Adrenal gland (tissue), 12 donors: Measurements from ENCODE around the gene NFATC3. TPM values are rescaled to one million over a fixed set of nuclear protein-coding genes. Genes with fewer than 3 reads are reported as not detected.

Experiments used
- DNase-seq, 7 donors: peaks; one replicate each; pipeline ENCODE4 v3.0.0-alpha.2; 2019 to 2020
- H3K27ac ChIP-seq, 5 donors: fragments of 200-600 bp; sonication (generic) in 4 of 5; 1 replicate in 3 of 5; 2 replicates in 2 of 5; pipeline versions ENCODE4 v1.5.1 to v1.8.0; 2016 to 2020; ENCODE audit warnings: mild to moderate bottlenecking in 1 of 5
- H3K27me3 ChIP-seq: fragments of 200-600 bp; 2 replicates; pipeline ENCODE4 v1.8.0; 2021
- H3K36me3 ChIP-seq, 2 donors: fragments of 200-600 bp; replicated peaks in 1 of 2; 1 replicate in 1 of 2; 2 replicates in 1 of 2; pipeline versions ENCODE4 v1.5.1 to v1.8.0; 2018 to 2022
- H3K4me1 ChIP-seq, 2 donors: fragments of 200-600 bp; replicated peaks in 1 of 2; 1 replicate in 1 of 2; 2 replicates in 1 of 2; pipeline versions ENCODE4 v1.5.1 to v1.8.0; 2018 to 2021
- H3K4me3 ChIP-seq, 4 donors: fragments of 200-600 bp; sonication (generic) in 3 of 4; one replicate each; pipeline ENCODE4 v1.5.1; 2016 to 2018
- H3K9me3 ChIP-seq, 3 donors: fragments of 200-600 bp; sonication (generic) in 1 of 3; replicated peaks in 1 of 3; 1 replicate in 2 of 3; 2 replicates in 1 of 3; pipeline versions ENCODE4 v1.5.1 to v1.8.0; 2016 to 2021
- CTCF ChIP-seq, 6 experiments: fragments of 450-650 bp in 4 of 6; fragments of 200-600 bp in 2 of 6; sonication (generic) in 1 of 6; IDR thresholded peaks; 1 replicate in 5 of 6; 2 replicates in 1 of 6; pipeline versions ENCODE4 v1.5.1 to v1.8.0; 2016 to 2021; ENCODE audit warnings: antibody characterized with exemption in 6 of 6, mild to moderate bottlenecking in 2 of 6, moderate library complexity in 1 of 6
- POLR2A ChIP-seq, 2 donors: fragments of 450-650 bp; IDR thresholded peaks; one replicate each; pipeline ENCODE4 v1.6.1; 2017; ENCODE audit warnings: antibody characterized with exemption in 2 of 2, mild to moderate bottlenecking in 2 of 2, moderate library complexity in 1 of 2
- WGBS, 4 donors: extraction: QIAGEN DNeasy Blood & Tissue Kit in 2 of 4; methylation state at CpG; one replicate each; pipeline versions ENCODE4 v1.1.5 to v1.1.7; 2013 to 2017; 5-methylcytosine and 5-hydroxymethylcytosine counted together
- intact Hi-C, 2 donors: fragments of 100-400 bp; cut with DNase I; formaldehyde crosslinking; loops; one replicate each; pipeline versions ENCODE4 v1.14.1 to v1.15.0; 2022 to 2023
- polyA plus RNA-seq, 3 donors: library from polyadenylated mRNA; stranded (reverse); fragments of 200-250 nt in 2 of 3; fragments of 350-450 nt in 1 of 3; fragmentation: Illumina TruSeq in 1 of 3; extraction: RNeasy Lipid Tissue Mini Kit (QIAGEN cat#74804) in 1 of 3; gene quantifications; one replicate each; pipeline ENCODE4 v1.2.3, GENCODE V29; 2013 to 2014
- total RNA-seq, 9 donors: library from RNA; depleted of rRNA in 4 of 9; stranded (reverse); fragments of >200 nt in 4 of 9; fragments of 120-200 nt in 1 of 9; fragmentation: NEBNext Ultra II Directional in 1 of 9; extraction: Animal tissue kit (Norgen Biotek cat#: 25700) in 1 of 9; gene quantifications; one replicate each; pipeline versions ENCODE4 v1.1.0 to v1.2.4, GENCODE V29; 2013 to 2023
- donor health status: healthy with polysubstance abuse.
- donor health status: Bipolar disorder and iron deficiency.
- donor health status: DM: yes; HTN: yes; CAD: no.
- donor health status: DM: no; HTN: no; CAD: no.
- donor health status: DM: no; HTN: no; CAD: no.
- donor health status: DM: yes; HTN: yes; CAD: no.

NFATC3 gene
- total and polyA plus RNA-seq, 12 donors, result 6.6 to 81.2 (median 34.3) TPM

DNA sequence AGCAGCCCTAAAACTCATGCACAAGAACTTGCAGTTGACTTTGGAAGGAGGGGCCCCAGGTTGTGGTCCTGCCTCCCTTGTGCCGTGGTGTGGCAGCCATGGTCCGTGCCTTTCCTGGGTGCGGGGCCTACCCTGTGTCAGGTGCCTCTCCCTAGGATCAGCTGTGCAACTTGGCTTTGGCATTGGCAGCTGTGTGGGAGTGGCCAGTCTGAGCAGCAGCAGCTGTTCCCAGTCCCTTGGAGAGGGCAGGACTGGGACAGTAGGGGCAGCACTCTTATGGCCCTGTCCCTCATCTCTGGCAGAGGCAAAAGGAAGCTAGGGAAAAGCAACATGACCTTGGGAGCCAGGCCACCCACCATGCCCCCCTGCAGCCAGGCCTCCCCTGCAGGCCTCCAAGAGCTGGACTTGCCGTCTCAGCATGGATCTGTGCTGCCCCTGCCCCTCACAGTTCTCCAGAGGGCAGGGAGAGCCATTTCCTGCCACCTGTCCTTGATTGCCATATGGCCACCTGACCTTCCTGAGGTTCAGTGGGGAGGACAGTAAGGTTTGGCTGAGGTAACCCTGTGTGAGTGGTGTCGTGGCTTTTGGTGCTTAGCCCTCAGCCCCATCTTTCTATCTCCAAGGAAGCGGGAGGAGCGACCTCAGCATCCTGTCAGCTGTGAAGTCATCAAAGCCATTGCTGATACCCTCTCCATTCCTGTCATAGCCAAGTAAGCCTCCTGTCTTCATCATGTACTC lies 15.5 kb upstream of the NFATC3 start:
- H3K9me3 ChIP-seq, result no peaks in the 10 kb centered on the region
- TF ChIP-seq CTCF (IDR thresholded peaks at IDR 0.05) (no peak), POLR2A (IDR thresholded peaks at IDR 0.05) (no peak)
- peaks cover 0 to 15% of the 10 kb centered on the region in 2 donors for H3K36me3 ChIP-seq
- peak in 3 of 7 donors; percentile 46 to 64 (median 63) for DNase-seq
- WGBS, 4 donors, result 68 to 84% (median 83%) methylated on average over 7 of the region's 7 CpGs; no CpG with 5 or more reads in 1 of the 4 donors
- peaks cover 15 to 46% of the 10 kb centered on the region in 2 donors for H3K4me1 ChIP-seq
- H3K27ac ChIP-seq, result peak overlapping the region in 2 of 5 donors; percentile 13 to 78
- no peak overlapping the region for H3K4me3 ChIP-seq
- intact Hi-C loops, result no loop called here
- no peaks in the 10 kb centered on the region for H3K27me3 ChIP-seq

- peaks cover 0 to 17% of the 10 kb centered on the region in 2 donors for H3K36me3 ChIP-seq
- no peak for DNase-seq
Measured at GRCh38 chr16:68070249-68070730, 14.9 kb upstream of the NFATC3 start.

DNA sequence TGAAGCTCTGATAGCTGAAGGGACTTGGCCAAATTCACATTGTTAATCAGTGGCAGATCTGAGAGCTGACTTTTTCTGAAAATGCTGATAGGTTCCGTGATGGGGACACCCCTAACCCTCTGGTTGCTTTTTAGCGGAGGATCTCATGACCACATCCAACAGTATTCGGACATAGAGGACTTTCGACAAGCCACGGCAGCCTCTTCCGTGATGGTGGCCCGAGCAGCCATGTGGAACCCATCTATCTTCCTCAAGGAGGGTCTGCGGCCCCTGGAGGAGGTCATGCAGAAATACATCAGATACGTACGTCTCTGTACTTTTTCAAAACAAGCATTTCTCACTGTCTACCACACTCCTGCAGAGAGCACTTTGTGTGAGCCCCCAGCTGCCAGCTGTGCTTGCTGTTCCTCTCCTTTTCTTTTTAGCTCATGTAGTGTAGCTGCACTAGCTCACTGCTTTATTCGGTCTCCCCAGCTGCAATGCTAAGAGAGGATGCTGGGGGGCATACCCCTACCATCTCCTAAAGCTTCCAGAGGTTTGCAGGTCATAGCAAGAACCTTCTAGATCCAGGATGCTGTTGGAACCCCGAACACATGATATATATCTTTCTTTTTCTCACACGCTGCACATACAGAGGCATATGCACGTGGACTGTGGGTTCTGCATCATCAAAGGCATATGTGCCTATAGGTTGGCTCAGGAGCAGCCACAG lies 14.2 kb upstream of the NFATC3 start:
- Histone ChIP-seq H3K27me3 (no peaks in the 10 kb centered on the region), H3K36me3 (peaks cover 0 to 21% of the 10 kb centered on the region in 2 donors), H3K9me3 (no peaks in the 10 kb centered on the region), H3K4me3 (no peak overlapping the region), H3K27ac (peak overlapping the region in 2 of 5 donors; percentile 13 to 78), H3K4me1 (peaks cover 15 to 39% of the 10 kb centered on the region in 2 donors)
- 86 to 90% (median 88%) methylated on average over 14 of the region's 14 CpGs for WGBS, 4 donors
- TF ChIP-seq POLR2A (IDR thresholded peaks at IDR 0.05), result no peak
- no peak for TF ChIP-seq CTCF (IDR thresholded peaks at IDR 0.05)
- no peak for DNase-seq
- intact Hi-C loops, result no loop called here

More at GRCh38 chr16:68070249-68070730, 14.9 kb upstream of the NFATC3 start:
- H3K4me1 ChIP-seq, result peaks cover 15 to 40% of the 10 kb centered on the region in 2 donors
- peak overlapping the region in 2 of 5 donors; percentile 13 to 78 for H3K27ac ChIP-seq
- H3K9me3 ChIP-seq, result no peaks in the 10 kb centered on the region
- TF ChIP-seq CTCF (IDR thresholded peaks at IDR 0.05) (no peak), POLR2A (IDR thresholded peaks at IDR 0.05) (no peak)
- 71 to 100% (median 75%) methylated on average over 2 of the region's 2 CpGs for WGBS, 4 donors
- no peak overlapping the region for H3K4me3 ChIP-seq
- intact Hi-C loops, result no loop called here
- no peaks in the 10 kb centered on the region for H3K27me3 ChIP-seq

DNA sequence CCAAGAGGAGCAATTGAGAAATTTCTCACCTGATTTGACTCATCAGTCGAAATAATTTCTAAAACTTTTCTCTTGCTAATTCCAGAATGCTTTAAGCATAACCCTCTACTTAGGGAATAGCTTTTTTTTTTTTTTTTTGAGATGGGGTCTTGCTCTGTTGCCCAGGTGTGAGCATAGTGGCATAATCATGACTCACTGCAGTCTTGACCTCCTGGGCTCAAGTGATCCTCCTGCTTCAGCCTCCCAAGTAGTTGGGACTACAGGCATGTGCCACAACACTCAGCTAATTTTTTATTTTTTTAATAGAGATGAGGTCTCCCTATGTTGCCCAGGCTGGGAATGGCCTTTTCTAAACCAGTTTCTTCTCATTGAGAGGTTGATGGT lies 13.7 kb upstream of the NFATC3 start:
- 93 to 95% (median 94%) methylated on average over 1 of the region's 1 CpG for WGBS, 4 donors
- Histone ChIP-seq H3K36me3 (peaks cover 0 to 21% of the 10 kb centered on the region in 2 donors), H3K4me1 (peaks cover 15 to 39% of the 10 kb centered on the region in 2 donors), H3K9me3 (no peaks in the 10 kb centered on the region), H3K4me3 (no peak overlapping the region), H3K27me3 (no peaks in the 10 kb centered on the region), H3K27ac (peak overlapping the region in 3 of 5 donors; percentile 43 to 90 (median 46))
- DNase-seq, result no peak
- TF ChIP-seq POLR2A (IDR thresholded peaks at IDR 0.05) (no peak), CTCF (IDR thresholded peaks at IDR 0.05) (no peak)
- intact Hi-C loops, result no loop called here
